A549 treated with Hydrocortisone at 1 μM for 4 hours (cell line): ENCODE measurements around the gene MAP2K2. TPM values are rescaled to one million over a fixed set of nuclear protein-coding genes. Genes with fewer than 3 reads are reported as not detected.

Experiments
- total RNA-seq: library from RNA; stranded (reverse); fragments of 200-300 nt; extraction: Qiagen RNA extraction; gene quantifications from 5 replicates; pipeline ENCODE4 v1.2.3, GENCODE V29; 2022

The MAP2K2 gene
- total RNA-seq = 128 to 186 TPM (median 169 TPM) in 5 replicates

GRCh38 chr19:4123615-4124568 lies at the start of gene MAP2K2:
Gene MAP2K2, minus strand, starts transcription at chr19:4124122. Its CDS starts 247 bp downstream, at chr19:4123875.

DNA sequence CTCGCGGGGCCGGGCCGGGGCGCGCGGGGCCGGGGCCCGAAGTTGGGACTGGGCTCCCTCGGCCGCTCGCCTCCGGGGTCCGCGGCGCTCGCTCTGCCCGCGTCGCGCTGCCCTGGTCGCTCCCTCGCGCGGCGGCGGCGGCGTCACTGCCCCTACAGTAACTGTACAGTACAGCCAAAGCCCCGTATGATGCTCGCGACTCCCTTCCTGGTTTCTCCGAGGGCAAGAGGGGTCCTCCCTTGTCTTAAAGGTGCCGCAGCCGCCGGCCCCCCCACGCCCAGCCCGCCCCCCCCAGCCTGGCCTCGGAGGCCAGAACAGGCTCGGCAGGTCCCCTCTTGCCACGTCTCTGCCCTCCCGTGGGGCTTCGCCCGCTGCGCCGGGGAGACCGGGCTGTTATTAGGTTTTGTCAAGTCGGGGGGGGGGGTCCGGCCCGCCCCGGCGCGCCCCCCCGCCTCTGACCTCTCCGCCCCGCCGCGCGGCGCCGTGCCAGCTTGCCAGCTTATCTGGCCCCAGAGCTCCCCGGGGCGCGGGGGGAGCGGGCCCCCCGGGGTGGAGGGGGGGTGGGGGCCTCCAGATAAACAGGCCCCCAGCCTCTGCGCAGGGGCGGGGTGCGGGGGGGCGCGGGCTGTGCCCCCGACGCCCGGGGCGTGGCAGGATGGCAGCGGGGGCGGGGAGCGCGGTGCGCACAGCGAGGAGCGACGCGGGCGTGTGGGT lies 57.1 kb downstream of the MAP2K2 start, which contains the start of gene ZBTB7A:
ZBTB7A (minus strand) TSS at position 218 of the 714 bp plus-strand sequence. CDS start 11,667 bp downstream, outside the sequence.

Other genes starting within 250 kb of the MAP2K2 start
- 0.06 to 0.20 TPM (median 0.08 TPM) in 5 replicates for gene ATCAY, start 243.4 kb downstream of the MAP2K2 start, total RNA-seq
- not detected in 5 replicates for gene NMRK2, start 191.1 kb downstream of the MAP2K2 start, total RNA-seq
- gene DAPK3, start 153.0 kb downstream of the MAP2K2 start, total RNA-seq = 41.5 to 57.8 TPM (median 43.6 TPM) in 5 replicates
- 1,002 to 1,061 TPM (median 1,049 TPM) in 5 replicates for gene EEF2, start 138.7 kb downstream of the MAP2K2 start, total RNA-seq
- gene PIAS4, start 116.4 kb downstream of the MAP2K2 start, total RNA-seq = 13.8 to 18.4 TPM (median 17.0 TPM) in 5 replicates
- 16.5 to 23.8 TPM (median 21.8 TPM) in 5 replicates for gene ZBTB7A, start 57.2 kb downstream of the MAP2K2 start, total RNA-seq
- gene CREB3L3, start 29.5 kb upstream of the MAP2K2 start, total RNA-seq = 0.03 to 0.13 TPM (median 0.08 TPM) in 5 replicates
- 27.9 to 37.4 TPM (median 33.5 TPM) in 5 replicates for gene SIRT6, start 58.4 kb upstream of the MAP2K2 start, total RNA-seq
- gene ANKRD24, start 58.6 kb upstream of the MAP2K2 start, total RNA-seq = 0.14 to 0.24 TPM (median 0.22 TPM) in 5 replicates
- gene EBI3, start 105.4 kb upstream of the MAP2K2 start, total RNA-seq = 2.5 to 3.9 TPM (median 3.4 TPM) in 5 replicates
- 17.9 to 21.7 TPM (median 19.3 TPM) in 5 replicates for gene YJU2, start 123.0 kb upstream of the MAP2K2 start, total RNA-seq
- gene SHD, start 155.1 kb upstream of the MAP2K2 start, total RNA-seq = 0.07 TPM in 1 of 5 replicates, not detected in the others
- gene TMIGD2, start 178.3 kb upstream of the MAP2K2 start, total RNA-seq = not detected in 5 replicates
- 7.6 to 8.8 TPM (median 7.8 TPM) in 5 replicates for gene FSD1, start 180.5 kb upstream of the MAP2K2 start, total RNA-seq
- gene STAP2, start 214.7 kb upstream of the MAP2K2 start, total RNA-seq = 0.22 TPM in 1 of 5 replicates, not detected in the others
- 8.6 to 12.4 TPM (median 10.9 TPM) in 5 replicates for gene MPND, start 219.4 kb upstream of the MAP2K2 start, total RNA-seq